ENCODE measurements around the gene PARVA. TPM values are rescaled to one million over a fixed set of nuclear protein-coding genes. Genes with fewer than 3 reads are reported as not detected.

Gene PARVA
- total RNA-seq, 1 experiment from 2014 or later: 18.1 TPM

- Histone ChIP-seq H3K56ac (ENCODE audit: insufficient read length, low read depth, low read length) (no peak overlapping the region), H3K79me1 (ENCODE audit: insufficient read depth, low read depth, low read length, poor library complexity, severe bottlenecking) (no peaks in the 10 kb centered on the region), H2BK5ac (ENCODE audit: insufficient read length, low read length) (no peak overlapping the region), H2BK12ac (ENCODE audit: insufficient read length, low read depth, low read length) (no peak overlapping the region), H2BK120ac (ENCODE audit: low read depth, low read length, poor library complexity, severe bottlenecking) (no peak overlapping the region), H4K5ac (ENCODE audit: insufficient read length, low read depth, low read length) (no peak overlapping the region), H3K4me1 (ENCODE audit: insufficient read depth, low read length) (no peaks in the 10 kb centered on the region), H3K4ac (ENCODE audit: low read depth, low read length) (no peak overlapping the region), H3K9ac (ENCODE audit: extremely low read depth, insufficient read length, low read length) (no peak overlapping the region), H4K20me1 (ENCODE audit: control insufficient read depth, insufficient read depth, insufficient read length) (no peaks in the 10 kb centered on the region), H3K79me2 (ENCODE audit: insufficient read depth, low read length) (no peaks in the 10 kb centered on the region), H3K18ac (ENCODE audit: insufficient read length, low read depth, low read length) (no peak overlapping the region), H3K4me2 (ENCODE audit: insufficient read depth, insufficient read length, low read length) (no peak overlapping the region), H3K23me2 (ENCODE audit: insufficient read length, low read depth, low read length, poor library complexity, severe bottlenecking) (no peaks in the 10 kb centered on the region), H3K9me3 (ENCODE audit: control insufficient read depth, low read depth, low read length) (no peaks in the 10 kb centered on the region), H2BK20ac (ENCODE audit: low read depth, low read length, poor library complexity, severe bottlenecking) (no peak overlapping the region), H4K91ac (ENCODE audit: insufficient read length, low read depth, low read length) (no peak overlapping the region), H3K27ac (ENCODE audit: insufficient read length, low read depth, low read length) (no peak overlapping the region), H3K27me3 (ENCODE audit: insufficient read depth, low read length) (no peaks in the 10 kb centered on the region), H3T11ph (ENCODE audit: low read length) (no peak overlapping the region), H2BK15ac (ENCODE audit: low read depth, low read length) (no peak overlapping the region), H3K23ac (ENCODE audit: insufficient read length, low read depth, low read length) (no peak overlapping the region), H2AFZ (ENCODE audit: low read length) (no peak overlapping the region), H2AK5ac (ENCODE audit: insufficient read length, low read length) (no peak overlapping the region), H4K8ac (replicated peaks; ENCODE audit: insufficient read length, low read depth, low read length) (no peak overlapping the region), H3K14ac (ENCODE audit: insufficient read depth, low read length) (no peak overlapping the region)
- WGBS (ENCODE audit: extremely low coverage, insufficient read length, low lambda C conversion rate): no CpG with 5 or more reads among the region's 5 CpGs
- Mint-ChIP-seq H3K9me3 (no peaks in the 10 kb centered on the region), H3K36me3 (ENCODE audit: insufficient read depth in 1 of 3, low read depth in 3 of 3) (no peaks in the 10 kb centered on the region; a peak in 2 of 7 replicates), H3K27ac (no peak overlapping the region), H3K4me1 (no peaks in the 10 kb centered on the region), H3K4me3 (no peak overlapping the region), H3K27me3 (ENCODE audit: low read depth) (peaks cover 1% of the 10 kb centered on the region)
- no peak for TF ChIP-seq CTCF (conservative IDR thresholded peaks at IDR 0.05)
- DNase-seq: no peak
Measured at GRCh38 chr11:12531020-12531419, 153.6 kb downstream of the PARVA start.
